ENCODE measurements around the gene CRY2.

Gene CRY2

GRCh38 chr11:45918331-45918941 is 71.2 kb downstream of the CRY2 start:
- peak; percentile 46 to 48 for DNase-seq (ENCODE audit: low read depth in 2 of 2)

GRCh38 chr11:45918962-45919675 is 71.8 kb downstream of the CRY2 start:
- DNase-seq (ENCODE audit: low read depth in 2 of 2): no peak

GRCh38 chr11:45919806-45920530 is 72.7 kb downstream of the CRY2 start:
- no peak for DNase-seq (ENCODE audit: low read depth in 2 of 2)

GRCh38 chr11:45920531-45921477 is 73.5 kb downstream of the CRY2 start:
- no peak for DNase-seq (ENCODE audit: low read depth in 2 of 2)

- DNase-seq (ENCODE audit: low read depth in 2 of 2): no peak
These were observed 74.5 kb downstream of the CRY2 start for GRCh38 chr11:45921561-45922424.

- DNase-seq (ENCODE audit: low read depth in 2 of 2): no peak
These were observed 75.3 kb downstream of the CRY2 start, which contains the start of gene LARGE2 for GRCh38 chr11:45922425-45923082. Gene LARGE2 (plus strand): TSS chr11:45922656. CDS start chr11:45922883, 227 bp downstream.

GRCh38 chr11:45924036-45924915 is 77.0 kb downstream of the CRY2 start:
- DNase-seq (ENCODE audit: low read depth in 2 of 2): no peak

- DNase-seq (ENCODE audit: low read depth in 2 of 2): no peak
These were observed 77.7 kb downstream of the CRY2 start for GRCh38 chr11:45924927-45925326.

- no peak for DNase-seq (ENCODE audit: low read depth in 2 of 2)
These were observed 78.3 kb downstream of the CRY2 start for GRCh38 chr11:45925550-45925949.

- DNase-seq (ENCODE audit: low read depth in 2 of 2): no peak
These were observed 78.7 kb downstream of the CRY2 start for GRCh38 chr11:45926001-45926401.

- DNase-seq (ENCODE audit: low read depth in 2 of 2): no peak
These were observed 79.5 kb downstream of the CRY2 start for GRCh38 chr11:45926536-45927331.

- DNase-seq (ENCODE audit: low read depth in 2 of 2): no peak
These were observed 80.0 kb downstream of the CRY2 start for GRCh38 chr11:45927332-45927683.

- no peak for DNase-seq (ENCODE audit: low read depth in 2 of 2)
These were observed 80.6 kb downstream of the CRY2 start for GRCh38 chr11:45927684-45928413.

GRCh38 chr11:45928535-45929215 is 81.4 kb downstream of the CRY2 start:
- DNase-seq (ENCODE audit: low read depth in 2 of 2): no peak

- no peak for DNase-seq (ENCODE audit: low read depth in 2 of 2)
These were observed 82.3 kb downstream of the CRY2 start for GRCh38 chr11:45929486-45930030.

- DNase-seq (ENCODE audit: low read depth in 2 of 2): no peak
These were observed 82.9 kb downstream of the CRY2 start for GRCh38 chr11:45930031-45930794.

Data from stimulated activated CD8-positive, alpha-beta memory T cell treated with anti-CD3 and anti-CD28 coated beads, Interleukin-15, amount 100 ng/mL, for 48 hours (primary cell).